ENCODE measurements around the gene PKD2L1. TPM values are rescaled to one million over a fixed set of nuclear protein-coding genes. Genes with fewer than 3 reads are reported as not detected.

PKD2L1 gene
- total and polyA plus RNA-seq, 9 of the 15 experiments (the other 6 are each of a cell fraction or from before 2014, with no cell fraction given), result not detected

GRCh38 chr10:100370714-100371481, 40.9 kb upstream of the PKD2L1 start (continued):
- TF ChIP-seq ZBTB11 (CRISPR knock-in tag; IDR thresholded peaks at IDR 0.05) (peak in 1 of 3 experiments; percentile 46; a peak in 1 of 6 replicates), HMBOX1 (IDR thresholded peaks at IDR 0.05) (peak; percentile 85), POLR3A (IDR thresholded peaks at IDR 0.05; ENCODE audit: borderline replicate concordance, extremely low read depth, insufficient read depth, insufficient read length) (no peak), SIRT6 (IDR thresholded peaks at IDR 0.05; ENCODE audit: low read depth, low read length) (no peak), THRAP3 (IDR thresholded peaks at IDR 0.05; ENCODE audit: borderline replicate concordance) (no peak), E2F6 (IDR thresholded peaks at IDR 0.05; ENCODE audit: borderline replicate concordance in 1 of 2, extremely low read depth in 1 of 2, insufficient read depth in 1 of 2, insufficient read length in 1 of 2, low read depth in 1 of 2, low read length in 1 of 2, poor library complexity in 1 of 2, severe bottlenecking in 1 of 2) (peak in 1 of 2 experiments; percentile 44), ZNF740 (CRISPR knock-in tag; IDR thresholded peaks at IDR 0.05) (no peak), ZNF740 (tag; IDR thresholded peaks at IDR 0.05) (0 out of 4 replicates have a peak, but pooled peaks of 1 of the 2 experiments have one; percentile 21), ESRRA (IDR thresholded peaks at IDR 0.05; ENCODE audit: borderline replicate concordance, low read depth) (0 out of 2 replicates have a peak, but pooled peaks have one; percentile 47), NR1H2 (CRISPR knock-in tag; IDR thresholded peaks at IDR 0.05) (peak; percentile 93), HDAC1 (IDR thresholded peaks at IDR 0.05) (peak in 1 of 2 experiments; percentile 76; a peak in 2 of 4 replicates), SMARCB1 (IDR thresholded peaks at IDR 0.05; ENCODE audit: insufficient read length, low read depth) (no peak), HDAC2 (IDR thresholded peaks at IDR 0.05) (0 out of 2 replicates have a peak, but pooled peaks have one; percentile 37), TBP (optimal IDR thresholded peaks at IDR 0.05; ENCODE audit: low read depth, low read length) (peak; percentile 72), MTA1 (IDR thresholded peaks at IDR 0.05; ENCODE audit: borderline replicate concordance) (peak; percentile 8), ZFX (CRISPR knock-in tag; IDR thresholded peaks at IDR 0.05) (peak; percentile 65; the same call in 1 of the 2 replicates), TCF3 (CRISPR knock-in tag; IDR thresholded peaks at IDR 0.05) (peak; percentile 14; the same call in 1 of the 2 replicates)
